Stomach (tissue), 9 donors: ENCODE results near the gene SLC22A1. TPM values are rescaled to one million over a fixed set of nuclear protein-coding genes. Genes with fewer than 3 reads are reported as not detected.
"Not testable (repeated sequence)": the region's sequence is repeated elsewhere in the genome, so short reads cannot be mapped to it uniquely, and the experiment has no call there.

Experiments
- DNase-seq, 2 donors: peaks; one replicate each; pipeline versions ENCODE4 v3.0.0 to v3.0.0-alpha.2; 2013 to 2019
- H3K27ac ChIP-seq, 5 donors: fragments of 200-600 bp in 4 of 5; sonication (generic) in 4 of 5; one replicate each; pipeline ENCODE4 v1.5.1; 2013 to 2019; ENCODE audit warnings: mild to moderate bottlenecking in 1 of 5, moderate library complexity in 1 of 5
- H3K27me3 ChIP-seq, 3 donors: fragments of 200-600 bp; sonication (generic); one replicate each; pipeline ENCODE4 v1.5.1; 2017 to 2019; ENCODE audit warnings: mixed run types in 1 of 3
- H3K36me3 ChIP-seq, 4 donors: fragments of 200-600 bp; sonication (generic); 1 replicate in 3 of 4; 2 replicates in 1 of 4; pipeline ENCODE4 v1.5.1; 2016 to 2019
- H3K4me1 ChIP-seq, 4 donors: fragments of 200-600 bp; sonication (generic); one replicate each; pipeline ENCODE4 v1.5.1; 2016 to 2019
- H3K4me3 ChIP-seq, 4 donors: fragments of 200-600 bp; sonication (generic) in 3 of 4; one replicate each; pipeline ENCODE4 v1.5.1; 2016 to 2019; ENCODE audit warnings: mild to moderate bottlenecking in 1 of 4
- H3K9me3 ChIP-seq, 4 donors: fragments of 200-600 bp; sonication (generic); one replicate each; pipeline ENCODE4 v1.5.1; 2016 to 2019
- CTCF ChIP-seq, 7 experiments: fragments of 450-650 bp in 4 of 7; fragments of 200-600 bp in 3 of 7; sonication (generic) in 3 of 7; IDR thresholded peaks; one replicate each; pipeline ENCODE4 v1.5.1; 2016 to 2019; ENCODE audit warnings: antibody characterized with exemption in 7 of 7, control low read depth in 2 of 7, mild to moderate bottlenecking in 1 of 7
- EP300 ChIP-seq: sonication (generic); formaldehyde crosslinking; IDR thresholded peaks from one replicate; pipeline ENCODE4 v1.6.1; 2017; ENCODE audit warnings: antibody characterized with exemption
- POLR2A ChIP-seq, 4 donors: fragments of 450-650 bp; IDR thresholded peaks; one replicate each; pipeline ENCODE4 v1.6.1; 2016; ENCODE audit warnings: antibody characterized with exemption in 4 of 4, control low read depth in 2 of 4, mild to moderate bottlenecking in 1 of 4, moderate library complexity in 1 of 4
- POLR2AphosphoS5 ChIP-seq, 3 donors: sonication (generic); formaldehyde crosslinking; IDR thresholded peaks; one replicate each; pipeline ENCODE4 v1.6.1; 2016; ENCODE audit warnings: antibody characterized with exemption in 3 of 3
- WGBS, 5 donors: extraction: QIAGEN DNeasy Blood & Tissue Kit in 3 of 5; methylation state at CpG; one replicate each; pipeline versions ENCODE4 v1.1.5 to v1.1.7; 2013 to 2018; 5-methylcytosine and 5-hydroxymethylcytosine counted together
- intact Hi-C: fragments of 100-400 bp; cut with DNase I; formaldehyde crosslinking; loops from one replicate; pipeline ENCODE4 v1.15.1; 2023; ENCODE audit warnings: low total_unique reads
- polyA plus RNA-seq, 3 donors: library from polyadenylated mRNA; stranded (reverse); fragments of 200-250 nt; gene quantifications; one replicate each; pipeline ENCODE4 v1.2.3, GENCODE V29; 2013
- total RNA-seq, 5 donors: library from RNA; depleted of rRNA; stranded (reverse); fragments of >200 nt; gene quantifications; one replicate each; pipeline versions ENCODE4 v1.1.0 to v1.2.3, GENCODE V29; 2014 to 2016
- donor health status: healthy with polysubstance abuse.
- donor health status: Bipolar disorder and iron deficiency.
- donor health status: healthy.

SLC22A1 gene
- total and polyA plus RNA-seq, 8 donors = 0.20 to 36.2 (median 2.2) TPM; not detected in 2

- no peaks in the 10 kb centered on the region for H3K4me1 ChIP-seq
- no peak for TF ChIP-seq POLR2A (IDR thresholded peaks at IDR 0.05)
- no peak for TF ChIP-seq POLR2AphosphoS5 (IDR thresholded peaks at IDR 0.05)
- TF ChIP-seq CTCF (IDR thresholded peaks at IDR 0.05) = no peak
- no peak for TF ChIP-seq EP300
- no peak overlapping the region for H3K27ac ChIP-seq
- DNase-seq = no peak
- peaks cover 0 to 14% (median 2%) of the 10 kb centered on the region in 4 donors for H3K36me3 ChIP-seq
- no peaks in the 10 kb centered on the region for H3K27me3 ChIP-seq
- H3K9me3 ChIP-seq = no peaks in the 10 kb centered on the region
- 90 to 96% (median 91%) methylated on average over 5 of the region's 5 CpGs for WGBS, 5 donors
- intact Hi-C loops = no loop called here
- H3K4me3 ChIP-seq = no peak overlapping the region
Measured at GRCh38 chr6:160124605-160125004, 3.0 kb downstream of the SLC22A1 start.

GRCh38 chr6:160125105-160125504, 3.5 kb downstream of the SLC22A1 start:
- H3K4me1 ChIP-seq, H3K27me3 ChIP-seq, intact Hi-C loops, H3K27ac ChIP-seq, H3K4me3 ChIP-seq, H3K9me3 ChIP-seq, DNase-seq: not testable (repeated sequence)
- WGBS, 5 donors = 85 to 94% (median 91%) methylated on average over 5 of the region's 5 CpGs
- peaks cover 0 to 14% (median 2%) of the 10 kb centered on the region in 4 donors for H3K36me3 ChIP-seq

GRCh38 chr6:160127270-160128124, 5.9 kb downstream of the SLC22A1 start:
- Histone ChIP-seq H3K36me3 (peaks cover 0 to 6% (median 0%) of the 10 kb centered on the region in 4 donors), H3K9me3 (no peaks in the 10 kb centered on the region), H3K27ac (no peak overlapping the region), H3K27me3 (no peaks in the 10 kb centered on the region), H3K4me1 (no peaks in the 10 kb centered on the region), H3K4me3 (no peak overlapping the region)
- intact Hi-C loops = no loop called here
- peak in 1 of 2 donors; percentile 11 for DNase-seq
- 89 to 94% (median 91%) methylated on average over 16 of the region's 16 CpGs for WGBS, 5 donors
- TF ChIP-seq POLR2A (IDR thresholded peaks at IDR 0.05) (no peak), EP300 (no peak), CTCF (IDR thresholded peaks at IDR 0.05) (no peak), POLR2AphosphoS5 (IDR thresholded peaks at IDR 0.05) (no peak)

- no peak overlapping the region for H3K4me3 ChIP-seq
- no peak overlapping the region for H3K27ac ChIP-seq
- no peaks in the 10 kb centered on the region for H3K36me3 ChIP-seq
- H3K27me3 ChIP-seq = no peaks in the 10 kb centered on the region
- no peaks in the 10 kb centered on the region for H3K9me3 ChIP-seq
- peak in 1 of 2 donors; percentile 7 for DNase-seq
- no peak for TF ChIP-seq EP300
- no peak for TF ChIP-seq POLR2AphosphoS5 (IDR thresholded peaks at IDR 0.05)
- no peak for TF ChIP-seq POLR2A (IDR thresholded peaks at IDR 0.05)
- no peak for TF ChIP-seq CTCF (IDR thresholded peaks at IDR 0.05)
- WGBS, 5 donors = 90 to 95% (median 93%) methylated on average over 3 of the region's 3 CpGs
- intact Hi-C loops = no loop called here
- no peaks in the 10 kb centered on the region for H3K4me1 ChIP-seq
Measured at GRCh38 chr6:160128125-160128683, 6.6 kb downstream of the SLC22A1 start.
